Activated naive CD4-positive, alpha-beta T cell treated with anti-CD3 and anti-CD28 coated beads for 36 hours (primary cell): Measurements from ENCODE around the gene ELFN1. TPM values are rescaled to one million over a fixed set of nuclear protein-coding genes. Genes with fewer than 3 reads are reported as not detected.

Experiments used
- CTCF ChIA-PET: fragments of 350-600 bp; sonication (Branson Sonifier 250); formaldehyde crosslinking; loops from one replicate; lab custom pipeline; 2021; ENCODE audit warnings: antibody characterized with exemption; lab: Charles Lee
- DNase-seq: peaks from one replicate; pipeline ENCODE4 v3.0.0-alpha.2; 2020
- H3K27ac Mint-ChIP-seq: one replicate; pipeline ENCODE4 v1.8.0; 2021; ENCODE audit warnings: mild to moderate bottlenecking, mixed read lengths
- H3K27me3 Mint-ChIP-seq: one replicate; pipeline ENCODE4 v1.8.0; 2021; ENCODE audit warnings: low read depth, mixed read lengths
- H3K36me3 Mint-ChIP-seq: one replicate; pipeline ENCODE4 v1.8.0; 2021; ENCODE audit warnings: low read depth, mixed read lengths
- H3K4me1 Mint-ChIP-seq: one replicate; pipeline ENCODE4 v1.8.0; 2021; ENCODE audit warnings: low read depth, mixed read lengths
- H3K4me3 Mint-ChIP-seq: one replicate; pipeline ENCODE4 v1.8.0; 2021; ENCODE audit warnings: mild to moderate bottlenecking, moderate library complexity, mixed read lengths
- H3K9me3 Mint-ChIP-seq: one replicate; pipeline ENCODE4 v1.8.0; 2021; ENCODE audit warnings: mixed read lengths
- intact Hi-C: fragments of 100-400 bp; cut with micrococcal nuclease; formaldehyde crosslinking; loops from one replicate; pipeline ENCODE4 v1.15.1; 2023
- total RNA-seq, 2 experiments: library from RNA; stranded (reverse); gene quantifications; one replicate each; pipeline ENCODE4 v1.2.3, GENCODE V29; 2021

ELFN1 gene
- total RNA-seq, 2 experiments from 2014 or later: not detected

DNA sequence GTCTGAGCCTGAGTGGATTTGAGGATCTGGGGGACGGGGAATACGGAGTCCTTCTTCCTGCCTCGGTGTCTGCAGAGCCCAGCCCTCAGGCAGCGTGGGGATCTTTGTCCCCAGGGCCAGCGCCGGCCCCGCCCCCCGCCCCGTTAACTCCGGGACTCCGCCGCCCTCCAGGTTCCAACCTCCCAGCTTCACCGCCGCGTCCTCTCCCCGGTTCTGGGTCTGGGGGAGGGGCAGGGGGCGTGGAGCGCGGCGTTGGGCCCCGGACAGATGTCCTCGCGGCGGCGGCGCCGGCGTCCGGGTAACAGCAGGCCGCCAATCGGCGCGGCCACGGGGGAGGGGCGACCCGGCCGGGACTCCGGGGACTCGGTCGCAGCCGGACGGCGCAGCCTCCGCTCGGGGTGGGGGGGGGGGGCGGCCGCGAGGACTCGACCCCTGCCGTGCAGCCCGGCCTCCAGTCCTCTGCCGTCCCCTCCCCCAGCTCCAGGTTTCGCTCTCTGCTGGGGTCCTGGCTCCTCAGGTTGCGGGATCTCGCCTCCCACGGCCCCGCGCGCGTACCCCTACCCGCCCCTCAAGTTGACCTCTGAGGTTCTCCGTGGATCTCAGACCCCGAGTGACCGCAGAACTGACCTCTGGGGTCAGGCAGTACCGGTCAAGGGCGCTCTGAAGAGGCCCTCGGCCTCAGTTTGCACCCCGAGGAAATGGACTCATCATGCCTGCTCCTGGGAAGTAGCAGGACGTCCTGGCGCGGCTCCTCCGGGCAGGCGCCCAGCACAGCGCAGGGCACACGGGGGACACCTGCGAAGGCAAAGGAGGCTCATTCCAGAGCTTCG is 2.3 kb upstream of the ELFN1 start:
- H3K27ac Mint-ChIP-seq: no peak overlapping the region
- peak overlapping the region; percentile 53 for H3K4me3 Mint-ChIP-seq
- intact Hi-C loops: loop anchor here (10.0 kb wide), 1 partner anchor 257 kb away; no protein-coding TSS in a partner anchor
- H3K27me3 Mint-ChIP-seq: peaks cover 37% of the 10 kb centered on the region
- DNase-seq: peak; percentile 3
- CTCF ChIA-PET: no interaction called here
- H3K36me3 Mint-ChIP-seq: no peaks in the 10 kb centered on the region
- peaks cover 15% of the 10 kb centered on the region for H3K4me1 Mint-ChIP-seq
- H3K9me3 Mint-ChIP-seq: no peaks in the 10 kb centered on the region

DNA sequence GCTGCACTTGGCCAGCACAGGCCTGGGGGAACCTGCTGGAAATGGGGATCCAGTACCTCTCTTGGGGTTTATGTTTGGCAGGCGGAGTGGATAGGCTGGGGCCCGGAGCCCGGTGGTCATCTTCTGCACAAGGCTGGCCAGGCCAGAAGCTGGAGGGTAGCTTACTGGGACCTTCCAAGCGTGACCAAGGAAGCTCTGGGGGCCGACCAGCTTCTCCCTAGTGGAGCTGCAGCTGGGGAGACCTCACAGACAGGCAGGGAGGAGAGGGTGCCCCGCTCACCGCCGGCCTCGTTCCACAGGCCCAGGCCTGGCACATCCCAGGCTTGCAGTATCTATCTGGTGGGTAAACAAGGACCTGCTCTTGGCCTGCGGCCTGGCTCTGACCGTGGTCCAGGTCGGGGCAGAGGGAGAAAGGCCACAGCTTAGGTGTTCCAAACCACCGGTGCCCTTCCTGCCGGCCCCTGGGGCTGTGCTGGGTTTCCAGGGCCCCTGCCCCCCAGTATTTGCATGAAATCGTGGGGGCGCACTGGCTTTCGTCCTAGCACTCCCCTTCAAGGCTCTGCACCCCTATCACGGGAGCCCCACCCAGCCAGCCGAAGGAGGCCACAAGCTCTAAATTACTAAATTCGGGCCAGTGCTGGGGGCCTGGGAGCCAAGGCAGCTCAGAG is 1.5 kb upstream of the ELFN1 start:
- Mint-ChIP-seq H3K27ac (no peak overlapping the region), H3K9me3 (no peaks in the 10 kb centered on the region), H3K4me1 (peaks cover 13% of the 10 kb centered on the region), H3K4me3 (no peak overlapping the region), H3K27me3 (peaks cover 33% of the 10 kb centered on the region), H3K36me3 (no peaks in the 10 kb centered on the region)
- peak; percentile 7 for DNase-seq
- intact Hi-C loops: loop anchor here (10.0 kb wide), 1 partner anchor 256 kb away; no protein-coding TSS in a partner anchor
- CTCF ChIA-PET: no interaction called here

DNA sequence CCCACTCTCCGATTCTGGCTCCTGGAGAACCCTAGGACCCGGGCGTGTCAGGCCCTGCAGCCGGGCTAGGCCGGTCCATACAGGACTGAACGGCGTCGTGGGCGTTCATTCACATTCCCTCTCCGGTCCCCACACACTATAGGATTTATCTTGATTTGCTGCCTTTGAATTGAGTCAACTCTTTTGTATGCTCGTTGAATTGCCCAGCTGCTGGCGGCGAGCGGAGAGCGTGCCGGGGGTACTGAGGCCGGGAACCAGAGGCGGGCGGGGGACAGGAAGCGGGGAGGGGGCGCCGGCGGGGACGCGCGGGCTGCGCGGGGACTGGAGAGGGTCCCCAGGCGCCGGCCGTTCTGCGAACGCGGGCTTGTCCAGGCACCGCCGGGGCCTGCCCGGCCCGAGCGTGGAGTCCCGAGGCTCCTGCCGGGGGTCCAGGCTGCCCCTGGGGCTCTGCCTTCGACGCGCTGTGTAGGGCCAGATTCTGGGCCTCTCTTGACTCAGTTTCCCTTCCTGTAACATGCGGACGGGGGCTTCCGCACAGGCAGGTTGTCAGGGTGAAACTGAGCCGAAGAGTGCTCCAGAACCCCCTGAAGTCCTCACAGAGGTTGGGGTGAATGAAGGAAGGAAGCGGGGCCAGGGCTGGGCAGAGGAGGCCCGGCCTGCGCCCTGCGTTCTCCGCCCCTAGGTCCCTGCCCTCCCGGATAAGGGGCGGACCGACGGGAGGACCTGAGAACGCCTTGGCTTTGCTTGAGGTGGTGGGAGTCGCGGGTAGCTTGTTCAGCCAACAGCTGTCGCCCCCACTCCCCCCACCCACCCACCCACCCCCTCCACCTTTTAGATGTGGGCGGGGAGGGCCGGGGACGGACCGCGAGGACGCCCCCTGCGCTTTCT is 769 bp upstream of the ELFN1 start:
- Mint-ChIP-seq H3K4me3 (peak overlapping the region; percentile 14), H3K9me3 (no peaks in the 10 kb centered on the region), H3K4me1 (peaks cover 13% of the 10 kb centered on the region), H3K36me3 (no peaks in the 10 kb centered on the region), H3K27me3 (peaks cover 32% of the 10 kb centered on the region), H3K27ac (no peak overlapping the region)
- CTCF ChIA-PET: no interaction called here
- intact Hi-C loops: loop anchor here (10.0 kb wide), 1 partner anchor 255 kb away; no protein-coding TSS in a partner anchor
- DNase-seq: peak; percentile 2

DNA sequence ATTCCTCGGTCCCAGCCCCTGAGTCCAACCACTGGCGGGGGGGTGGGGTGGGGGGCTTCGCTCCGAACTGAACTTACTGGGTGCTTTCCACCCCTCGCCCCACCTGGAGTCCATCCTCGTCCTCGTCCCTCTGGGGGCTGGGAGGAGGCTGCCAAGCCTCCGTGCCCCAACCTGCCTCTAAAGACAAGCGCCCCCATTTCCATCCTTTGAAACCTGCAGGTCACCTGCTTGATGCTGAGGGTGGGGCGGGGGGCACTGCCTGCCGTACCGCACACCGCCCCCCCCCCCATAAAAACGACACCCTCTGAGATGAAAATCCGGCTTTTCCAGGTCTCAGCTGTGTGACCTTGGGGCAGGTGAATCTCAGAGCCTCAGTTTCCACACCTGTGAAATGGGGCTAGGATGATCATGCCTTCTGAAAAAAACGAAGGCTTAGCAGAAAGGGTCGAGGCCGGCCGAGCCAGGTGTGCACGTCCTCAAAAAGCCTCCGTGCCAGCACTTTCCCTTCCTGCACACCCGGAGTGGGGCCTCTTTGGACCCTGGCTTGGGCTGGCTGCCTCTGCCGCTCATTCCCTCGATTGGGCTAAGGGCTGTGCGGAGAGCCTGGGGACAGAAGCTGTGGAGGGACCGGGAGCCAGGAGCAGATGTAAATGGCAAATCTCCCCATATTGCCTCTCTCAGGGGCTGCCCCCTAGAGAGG is 967 bp downstream of the ELFN1 start:
- Mint-ChIP-seq H3K36me3 (no peaks in the 10 kb centered on the region), H3K4me1 (peaks cover 13% of the 10 kb centered on the region), H3K27me3 (peaks cover 32% of the 10 kb centered on the region), H3K27ac (no peak overlapping the region), H3K9me3 (no peaks in the 10 kb centered on the region), H3K4me3 (peak overlapping the region; percentile 18)
- CTCF ChIA-PET: no interaction called here
- intact Hi-C loops: no loop called here
- no peak for DNase-seq

DNA sequence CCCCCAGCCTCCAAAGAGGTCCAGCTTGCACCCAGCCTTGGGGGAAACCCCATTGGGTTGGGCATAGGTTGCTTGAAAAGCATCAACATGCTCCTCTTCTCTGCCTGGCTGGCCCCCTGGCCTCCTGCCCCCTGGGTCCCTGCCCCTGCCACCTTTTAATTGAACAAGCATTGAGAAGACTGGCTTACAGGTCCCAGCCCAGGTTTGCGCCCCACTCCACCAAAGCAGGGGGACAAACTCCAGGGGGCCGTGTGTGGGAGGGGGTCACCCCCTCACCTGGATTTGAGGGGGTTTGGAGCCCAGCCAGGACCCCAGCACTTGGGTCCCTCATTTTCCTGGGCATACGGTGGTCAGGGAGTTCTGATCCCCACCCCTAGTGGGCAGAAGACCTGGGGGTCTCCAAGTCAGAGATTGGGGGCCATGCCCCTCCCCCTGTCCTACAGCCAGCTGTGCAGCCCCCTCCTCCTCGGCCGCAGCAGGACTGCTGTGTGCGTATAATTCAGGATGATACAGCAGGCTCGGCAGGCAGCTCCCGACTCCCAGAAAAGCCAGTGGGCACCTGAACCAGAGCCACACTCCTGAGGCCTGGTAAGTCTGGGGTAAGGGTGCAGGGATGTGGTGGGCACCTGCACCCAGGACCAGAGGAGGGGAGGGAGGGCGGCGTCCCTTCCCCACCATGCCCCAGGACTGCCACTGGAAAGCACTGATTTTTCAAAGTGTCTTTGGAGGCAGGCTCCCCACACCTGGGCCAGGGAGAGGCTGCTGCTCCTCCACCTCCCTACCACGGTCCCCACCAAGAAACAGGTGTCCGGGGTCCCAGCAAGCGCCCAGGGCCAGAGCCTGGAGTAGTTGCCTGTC is 1.7 kb downstream of the ELFN1 start:
- no peaks in the 10 kb centered on the region for H3K9me3 Mint-ChIP-seq
- no peak overlapping the region for H3K4me3 Mint-ChIP-seq
- intact Hi-C loops: no loop called here
- peaks cover 13% of the 10 kb centered on the region for H3K4me1 Mint-ChIP-seq
- H3K27me3 Mint-ChIP-seq: peaks cover 32% of the 10 kb centered on the region
- no peak for DNase-seq
- no peaks in the 10 kb centered on the region for H3K36me3 Mint-ChIP-seq
- CTCF ChIA-PET: no interaction called here
- H3K27ac Mint-ChIP-seq: no peak overlapping the region

DNA sequence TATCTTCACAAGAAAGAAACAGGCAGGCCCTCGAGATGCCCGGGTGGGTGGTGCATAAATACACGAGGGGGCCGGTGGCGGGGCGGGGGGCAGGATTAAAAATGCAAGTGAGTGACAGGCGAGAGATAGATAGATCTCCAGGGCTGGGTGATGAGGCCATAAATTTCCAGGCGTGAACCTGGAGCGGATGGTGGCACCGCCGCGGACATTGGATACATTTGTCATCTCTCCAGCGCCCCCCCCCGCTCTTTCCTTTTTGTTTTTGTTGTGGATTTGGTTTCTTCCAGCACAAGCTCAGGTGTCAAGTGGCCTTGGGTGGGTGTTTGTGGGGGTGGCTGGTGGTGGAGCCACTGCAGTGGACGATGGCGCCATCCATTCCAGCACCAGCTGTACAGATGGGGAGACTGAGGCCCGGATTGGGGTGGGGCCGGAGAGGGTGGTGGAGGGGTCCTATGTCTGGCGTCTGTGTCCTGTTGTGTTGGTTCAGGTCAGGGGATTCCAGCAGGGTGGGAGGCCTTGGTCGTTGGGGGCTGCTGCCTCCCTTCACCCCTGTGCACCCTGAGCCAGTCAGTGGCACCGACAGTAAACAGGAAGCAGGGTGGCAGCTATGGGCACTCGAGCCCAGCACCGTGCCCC is 2.9 kb downstream of the ELFN1 start:
- Mint-ChIP-seq H3K36me3 (no peaks in the 10 kb centered on the region), H3K27me3 (peaks cover 28% of the 10 kb centered on the region), H3K9me3 (no peaks in the 10 kb centered on the region), H3K27ac (no peak overlapping the region), H3K4me1 (peaks cover 10% of the 10 kb centered on the region), H3K4me3 (no peak overlapping the region)
- CTCF ChIA-PET: no interaction called here
- intact Hi-C loops: no loop called here
- DNase-seq: no peak

DNA sequence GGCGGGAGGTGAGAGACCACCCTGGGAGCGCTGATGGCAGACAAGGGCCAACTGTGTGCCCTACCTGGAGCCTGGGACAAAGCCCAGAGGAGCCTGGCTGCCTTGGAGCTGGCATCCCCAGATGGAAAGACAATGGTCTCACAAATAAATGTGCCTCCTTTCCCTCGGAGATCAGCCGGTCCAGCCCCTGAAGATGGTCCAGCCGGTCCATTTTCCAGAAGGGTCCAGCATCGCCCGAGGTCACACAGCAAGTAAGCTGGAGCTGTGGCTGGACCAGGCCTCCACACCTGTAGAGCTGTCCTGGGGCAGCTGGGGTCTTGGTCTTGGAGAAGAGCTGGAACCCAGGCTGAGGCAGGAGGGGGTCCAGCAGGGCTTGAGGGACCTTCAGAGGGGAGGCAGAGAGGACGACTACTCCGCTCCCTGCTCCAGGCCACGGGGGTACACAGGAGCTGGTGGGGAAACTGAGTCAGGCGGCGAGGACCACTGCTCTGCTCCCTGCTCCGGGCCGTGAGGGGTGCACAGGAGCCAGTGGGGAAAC is 3.6 kb downstream of the ELFN1 start:
- intact Hi-C loops: no loop called here
- peaks cover 6% of the 10 kb centered on the region for H3K4me1 Mint-ChIP-seq
- no peak for DNase-seq
- CTCF ChIA-PET: no interaction called here
- H3K36me3 Mint-ChIP-seq: no peaks in the 10 kb centered on the region
- H3K4me3 Mint-ChIP-seq: no peak overlapping the region
- H3K27ac Mint-ChIP-seq: no peak overlapping the region
- H3K27me3 Mint-ChIP-seq: peaks cover 21% of the 10 kb centered on the region
- no peaks in the 10 kb centered on the region for H3K9me3 Mint-ChIP-seq

DNA sequence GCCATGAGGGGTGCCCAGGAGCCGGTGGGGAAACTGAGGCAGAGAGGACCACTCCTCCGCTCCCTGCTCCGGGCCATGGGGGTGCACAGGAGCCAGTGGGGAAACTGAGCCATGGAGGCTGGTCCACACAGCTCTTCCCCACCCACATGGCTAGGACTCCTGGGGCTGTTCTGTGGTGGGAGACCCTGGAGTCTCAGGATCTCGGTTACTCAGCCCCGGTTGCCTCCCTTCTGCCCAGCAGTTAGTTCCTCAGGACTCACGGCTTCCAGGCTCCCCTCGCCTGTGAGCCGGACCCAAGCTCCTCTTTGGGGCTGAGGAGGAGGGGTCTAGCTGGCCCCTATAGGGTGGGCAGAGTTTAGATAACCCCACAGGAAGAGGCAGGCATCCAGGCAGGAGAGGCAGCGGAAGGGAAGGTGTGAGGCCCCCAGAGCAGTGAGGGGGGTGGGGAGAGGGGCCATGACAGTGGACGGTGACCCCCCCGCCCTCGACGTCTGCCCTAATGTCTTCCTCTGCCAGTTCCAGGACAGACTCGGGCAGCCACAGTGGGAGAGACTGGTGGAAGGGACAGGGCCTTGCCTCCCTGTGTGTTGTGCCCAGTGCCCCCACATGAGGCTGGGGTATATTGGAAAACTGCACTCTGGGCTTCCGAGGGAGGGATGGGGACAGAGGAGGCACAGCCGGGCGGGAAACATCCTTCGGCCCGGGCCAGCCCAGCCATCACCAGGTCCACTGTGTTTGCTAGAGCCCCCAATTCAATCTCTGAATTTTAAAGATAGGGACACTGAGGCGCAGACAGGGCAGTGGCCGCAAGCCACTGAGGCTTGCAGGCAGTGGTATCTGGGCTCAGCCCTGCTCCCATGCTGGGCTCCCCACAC is 4.3 kb downstream of the ELFN1 start:
- Mint-ChIP-seq H3K4me3 (no peak overlapping the region), H3K27ac (no peak overlapping the region), H3K4me1 (peaks cover 1% of the 10 kb centered on the region), H3K9me3 (no peaks in the 10 kb centered on the region), H3K36me3 (no peaks in the 10 kb centered on the region), H3K27me3 (peaks cover 18% of the 10 kb centered on the region)
- intact Hi-C loops: no loop called here
- CTCF ChIA-PET: no interaction called here
- DNase-seq: no peak

DNA sequence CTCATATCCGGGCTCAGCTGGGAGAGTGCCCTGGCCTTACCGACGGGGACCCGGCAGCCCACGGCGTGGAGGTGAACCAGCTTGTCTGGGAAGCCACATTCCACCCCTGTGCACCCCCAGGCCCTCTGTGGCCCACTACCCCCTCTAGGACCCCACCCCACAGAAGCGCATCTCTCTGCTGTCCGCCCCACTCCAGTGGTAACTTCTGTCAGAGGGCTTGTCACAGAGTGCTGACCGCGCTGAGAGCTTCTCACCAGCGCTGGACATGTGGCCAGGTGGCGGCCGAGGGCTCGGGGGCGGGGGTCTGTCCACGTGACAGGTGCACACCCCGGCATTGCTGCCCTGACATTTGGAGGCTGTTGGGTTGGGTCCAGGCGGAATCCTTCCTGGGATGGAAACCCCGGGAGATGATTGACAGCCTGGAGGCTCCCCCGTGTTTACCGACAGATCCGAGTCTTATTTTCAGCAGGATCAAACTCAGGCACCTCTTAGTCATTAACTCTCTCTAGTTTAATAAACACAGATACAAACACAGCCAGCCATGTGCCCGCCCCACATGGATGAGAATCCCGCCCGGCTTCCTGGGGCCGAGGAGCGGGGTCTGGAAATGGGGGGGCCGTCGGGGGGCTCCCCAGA is 5.1 kb downstream of the ELFN1 start:
- DNase-seq: no peak
- H3K4me1 Mint-ChIP-seq: peaks cover 1% of the 10 kb centered on the region

More for the DNA sequence above, 5.1 kb downstream of the ELFN1 start:
- Mint-ChIP-seq H3K4me3 (no peak overlapping the region), H3K27ac (no peak overlapping the region), H3K27me3 (peaks cover 18% of the 10 kb centered on the region), H3K36me3 (no peaks in the 10 kb centered on the region), H3K9me3 (no peaks in the 10 kb centered on the region)
- intact Hi-C loops: no loop called here
- CTCF ChIA-PET: no interaction called here
